BE2C (cell line): ENCODE measurements around the gene TMED10.
A peak's percentile ranks its signal among the peaks of the same experiment; 100 is the strongest.
"Not testable (repeated sequence)": the region's sequence is repeated elsewhere in the genome, so short reads cannot be mapped to it uniquely, and the experiment has no call there.

Experiments used
- DNase-seq: peaks from one replicate; pipeline ENCODE4 v3.0.0-alpha.2; 2020
- H3K27me3 ChIP-seq: fragments of 250-450 bp; sonication (Bioruptor Pico); 2 replicates; pipeline ENCODE4 v1.5.1; 2020; ENCODE audit warnings: mild to moderate bottlenecking
- H3K36me3 ChIP-seq: fragments of 250-450 bp; sonication (Bioruptor Pico); 2 replicates; pipeline ENCODE4 v1.5.1; 2020; ENCODE audit warnings: mild to moderate bottlenecking
- H3K4me1 ChIP-seq: fragments of 250-450 bp; sonication (Bioruptor Pico); 2 replicates; pipeline ENCODE4 v1.5.1; 2020
- H3K4me3 ChIP-seq: 2 replicates; pipeline ENCODE4 v1.5.1; 2011; ENCODE audit warnings: low read depth, low read length
- H3K9me3 ChIP-seq: fragments of 250-450 bp; sonication (Bioruptor Pico); 2 replicates; pipeline ENCODE4 v1.5.1; 2020
- TF ChIP-seq, protein P1 (sequence below): IDR thresholded peaks from 2 replicates; pipeline ENCODE4 v1.5.1; 2012; ENCODE audit warnings: mild to moderate bottlenecking, low read depth, low read length

Gene TMED10

GRCh38 chr14:75153295-75153694 is 23.1 kb downstream of the TMED10 start:
- Histone ChIP-seq H3K4me1 (0 out of 2 replicates have a peak, but pooled peaks cover 3% of the 10 kb centered on the region), H3K36me3 (peaks cover 23% of the 10 kb centered on the region), H3K27me3 (no peaks in the 10 kb centered on the region), H3K4me3 (no peak overlapping the region), H3K9me3 (no peaks in the 10 kb centered on the region)
- TF ChIP-seq, protein P1, sequence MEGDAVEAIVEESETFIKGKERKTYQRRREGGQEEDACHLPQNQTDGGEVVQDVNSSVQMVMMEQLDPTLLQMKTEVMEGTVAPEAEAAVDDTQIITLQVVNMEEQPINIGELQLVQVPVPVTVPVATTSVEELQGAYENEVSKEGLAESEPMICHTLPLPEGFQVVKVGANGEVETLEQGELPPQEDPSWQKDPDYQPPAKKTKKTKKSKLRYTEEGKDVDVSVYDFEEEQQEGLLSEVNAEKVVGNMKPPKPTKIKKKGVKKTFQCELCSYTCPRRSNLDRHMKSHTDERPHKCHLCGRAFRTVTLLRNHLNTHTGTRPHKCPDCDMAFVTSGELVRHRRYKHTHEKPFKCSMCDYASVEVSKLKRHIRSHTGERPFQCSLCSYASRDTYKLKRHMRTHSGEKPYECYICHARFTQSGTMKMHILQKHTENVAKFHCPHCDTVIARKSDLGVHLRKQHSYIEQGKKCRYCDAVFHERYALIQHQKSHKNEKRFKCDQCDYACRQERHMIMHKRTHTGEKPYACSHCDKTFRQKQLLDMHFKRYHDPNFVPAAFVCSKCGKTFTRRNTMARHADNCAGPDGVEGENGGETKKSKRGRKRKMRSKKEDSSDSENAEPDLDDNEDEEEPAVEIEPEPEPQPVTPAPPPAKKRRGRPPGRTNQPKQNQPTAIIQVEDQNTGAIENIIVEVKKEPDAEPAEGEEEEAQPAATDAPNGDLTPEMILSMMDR, result no peak
- no peak for DNase-seq

DNA sequence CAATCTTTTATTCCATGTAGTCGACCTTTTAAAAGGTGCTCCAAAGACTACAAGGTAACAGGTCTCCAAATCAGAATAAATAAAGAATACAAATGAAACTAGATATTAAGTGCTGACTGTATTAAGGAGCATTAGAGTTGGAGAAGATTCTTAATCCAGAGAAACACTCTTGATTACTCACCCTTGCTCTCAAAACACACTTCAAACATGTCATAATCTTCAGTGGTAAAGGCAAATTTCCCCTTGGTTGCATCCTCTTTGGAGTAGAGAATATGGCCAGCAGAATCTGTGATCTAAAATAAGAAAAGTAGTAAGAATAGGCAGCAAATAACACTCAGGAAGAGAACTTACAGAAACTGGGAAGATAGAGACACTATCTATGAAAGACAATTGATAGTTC is 24.6 kb downstream of the TMED10 start:
- DNase-seq, result no peak
- H3K36me3 ChIP-seq, result peaks cover 27% of the 10 kb centered on the region
- TF ChIP-seq, protein P1, result no peak
- no peaks in the 10 kb centered on the region for H3K9me3 ChIP-seq
- no peaks in the 10 kb centered on the region for H3K27me3 ChIP-seq
- H3K4me1 ChIP-seq, result 0 out of 2 replicates have a peak, but pooled peaks cover under 1% of the 10 kb centered on the region
- no peak overlapping the region for H3K4me3 ChIP-seq

- DNase-seq, H3K27me3 ChIP-seq, H3K4me1 ChIP-seq, H3K9me3 ChIP-seq, H3K4me3 ChIP-seq: not testable (repeated sequence)
- peaks cover 30% of the 10 kb centered on the region for H3K36me3 ChIP-seq
Observed at GRCh38 chr14:75150637-75151036, 25.8 kb downstream of the TMED10 start.

- H3K9me3 ChIP-seq, result no peaks in the 10 kb centered on the region
- peaks cover 35% of the 10 kb centered on the region for H3K36me3 ChIP-seq
- H3K4me1 ChIP-seq, result no peaks in the 10 kb centered on the region
- DNase-seq, result no peak
- no peaks in the 10 kb centered on the region for H3K27me3 ChIP-seq
- no peak overlapping the region for H3K4me3 ChIP-seq
- TF ChIP-seq, protein P1, result no peak
Observed at GRCh38 chr14:75150150-75150549, 26.3 kb downstream of the TMED10 start.

DNA sequence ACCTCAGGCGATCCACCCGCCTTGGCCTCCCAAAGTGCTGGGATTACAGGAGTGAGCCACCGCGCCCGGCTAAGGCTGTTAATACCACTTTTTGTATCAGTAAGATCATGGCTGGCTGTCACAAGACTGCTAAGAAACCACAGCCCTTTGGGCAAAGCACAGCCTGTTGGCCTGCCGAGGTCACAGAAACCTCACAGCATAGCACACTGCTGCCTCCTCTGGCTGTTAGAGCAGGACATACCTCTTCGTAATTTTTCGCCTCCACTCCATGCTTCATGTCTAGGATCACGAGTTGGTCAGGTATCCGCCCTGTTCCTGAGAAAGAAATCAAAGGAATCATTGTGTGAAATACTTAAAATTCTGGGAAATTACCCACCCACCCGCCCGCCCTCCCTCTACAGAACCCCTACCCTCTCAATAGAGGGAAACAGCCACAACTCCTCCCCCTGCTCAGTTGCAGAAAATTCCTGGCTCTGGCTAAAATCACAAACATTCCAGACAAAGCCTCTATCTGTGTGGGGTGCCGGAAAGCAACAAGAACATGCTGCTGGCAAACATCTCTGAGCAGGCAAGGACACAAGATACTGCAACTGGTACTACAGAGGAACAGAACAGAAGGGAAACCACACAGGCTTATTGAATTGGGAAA is 28.9 kb downstream of the TMED10 start:
- no peaks in the 10 kb centered on the region for H3K27me3 ChIP-seq
- DNase-seq, result no peak
- TF ChIP-seq, protein P1, result 0 out of 2 replicates have a peak, but pooled peaks have one; percentile 5
- no peaks in the 10 kb centered on the region for H3K4me1 ChIP-seq
- H3K4me3 ChIP-seq, result no peak overlapping the region
- no peaks in the 10 kb centered on the region for H3K9me3 ChIP-seq
- H3K36me3 ChIP-seq, result peaks cover 42% of the 10 kb centered on the region

GRCh38 chr14:75144944-75145343 is 31.5 kb downstream of the TMED10 start:
- DNase-seq, result no peak
- Histone ChIP-seq H3K9me3 (no peaks in the 10 kb centered on the region), H3K4me1 (no peaks in the 10 kb centered on the region), H3K4me3 (no peak overlapping the region), H3K27me3 (no peaks in the 10 kb centered on the region), H3K36me3 (peaks cover 23% of the 10 kb centered on the region)
- TF ChIP-seq, protein P1, result no peak
